NOMO-1 treated with DMSO at 0.1 percent for 48 hours (cell line): Measurements from ENCODE around the gene UGCG.
"Not testable (repeated sequence)": the region's sequence is repeated elsewhere in the genome, so short reads cannot be mapped to it uniquely, and the experiment has no call there.

Source experiments
- DNase-seq: peaks from one replicate; lab custom pipeline; 2025; ENCODE audit not compliant: unreplicated experiment; lab: John Stamatoyannopoulos, UW

The UGCG gene

GRCh38 chr9:111895996-111896941 lies at the start of gene UGCG:
TSS of gene UGCG (plus strand) at chr9:111896814. CDS start at chr9:111897216, 402 bp downstream.
- DNase-seq = peak; percentile 85

DNA sequence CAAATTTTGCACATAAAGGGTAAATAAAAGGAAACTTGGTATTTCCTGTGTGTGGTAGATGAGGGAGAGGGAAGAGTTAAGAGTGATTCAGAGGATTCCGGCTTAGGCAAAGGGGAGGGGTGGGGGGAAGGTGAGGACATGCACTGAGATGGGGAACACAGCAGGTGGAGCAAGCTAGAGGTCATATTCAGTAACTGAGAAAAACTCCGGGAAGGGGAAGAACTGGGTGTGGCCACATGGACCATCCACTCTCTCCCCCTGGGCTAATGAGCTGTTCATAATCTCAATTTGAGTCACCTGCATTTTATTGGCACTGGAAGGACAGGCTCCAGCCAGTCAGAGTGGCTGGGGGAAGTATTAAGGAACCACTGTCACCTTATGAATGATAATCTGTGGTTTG lies 45.1 kb upstream of the UGCG start:
- DNase-seq = no peak

GRCh38 chr9:111852291-111852690 lies 44.3 kb upstream of the UGCG start:
- DNase-seq = no peak

GRCh38 chr9:111853450-111853827 lies 43.2 kb upstream of the UGCG start:
- DNase-seq = no peak

- peak; percentile 43 for DNase-seq
These were observed 41.8 kb upstream of the UGCG start for GRCh38 chr9:111854799-111855198.

- DNase-seq = no peak
These were observed 38.9 kb upstream of the UGCG start for GRCh38 chr9:111857555-111858211.

- no peak for DNase-seq
These were observed 36.2 kb upstream of the UGCG start for GRCh38 chr9:111860443-111860842.

- no peak for DNase-seq
These were observed 33.0 kb upstream of the UGCG start for GRCh38 chr9:111863636-111864035.

DNA sequence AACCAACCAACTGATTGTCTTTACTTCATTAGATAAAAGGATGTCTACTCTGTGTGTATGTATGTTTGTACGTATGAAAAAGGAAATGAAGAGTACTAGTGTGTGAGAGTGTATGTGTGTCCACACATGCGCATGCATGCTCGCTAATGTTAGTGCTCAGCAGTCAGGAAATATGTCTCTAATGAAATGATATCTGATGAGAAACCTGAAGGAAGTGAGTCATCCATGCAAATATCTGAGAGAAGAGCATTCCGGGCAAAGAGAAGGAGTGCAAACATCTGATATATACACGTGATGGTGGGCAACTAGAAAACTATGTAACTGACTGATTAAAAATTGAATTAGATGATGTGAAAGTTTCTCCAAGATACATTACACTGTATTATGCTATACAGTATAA lies 29.6 kb upstream of the UGCG start:
- DNase-seq = no peak

GRCh38 chr9:111868475-111868874 lies 28.1 kb upstream of the UGCG start:
- no peak for DNase-seq

- no peak for DNase-seq
These were observed 25.7 kb upstream of the UGCG start for GRCh38 chr9:111870774-111871498.

DNA sequence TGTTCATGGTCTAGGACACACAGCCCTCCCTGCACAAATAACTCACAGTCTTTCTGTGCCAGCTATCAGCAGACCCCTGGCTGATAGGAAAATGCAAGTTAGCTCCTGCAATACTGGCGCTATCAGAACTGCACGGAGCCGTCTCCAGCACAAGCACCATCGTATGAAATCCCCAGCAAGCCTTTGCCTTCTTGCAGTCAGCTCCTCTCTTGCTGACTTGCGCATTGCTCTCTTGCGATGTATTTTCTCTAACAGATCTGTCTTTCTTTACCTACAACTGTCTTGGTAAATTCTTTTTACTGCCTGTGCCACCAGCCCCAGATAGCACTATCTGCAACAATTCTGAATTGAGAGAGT lies 25.1 kb upstream of the UGCG start:
- no peak for DNase-seq

- no peak for DNase-seq
These were observed 23.7 kb upstream of the UGCG start for GRCh38 chr9:111872886-111873285.

DNA sequence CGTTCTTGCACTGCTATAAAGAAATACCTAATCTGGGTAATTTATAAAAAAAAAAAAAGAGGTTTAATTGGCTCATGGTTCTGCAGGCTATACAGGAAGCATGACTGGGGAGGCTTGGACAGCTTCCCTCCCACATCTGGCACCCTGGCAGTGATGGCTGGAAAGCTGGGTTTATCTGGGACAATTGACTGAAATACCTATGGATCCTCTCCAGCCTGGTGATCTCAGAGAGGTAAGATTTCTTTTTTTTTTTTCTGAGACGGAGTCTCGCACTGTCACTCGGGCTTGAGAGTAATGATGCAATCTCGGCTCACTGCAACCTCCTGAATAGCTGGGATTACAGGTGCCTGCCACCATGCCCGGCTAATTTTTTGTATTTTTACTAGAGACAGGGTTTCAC lies 22.7 kb upstream of the UGCG start:
- no peak for DNase-seq

GRCh38 chr9:111874500-111874899 lies 22.1 kb upstream of the UGCG start:
- no peak for DNase-seq

- not testable (repeated sequence) for DNase-seq
These were observed 21.3 kb upstream of the UGCG start for GRCh38 chr9:111875291-111875690.

DNA sequence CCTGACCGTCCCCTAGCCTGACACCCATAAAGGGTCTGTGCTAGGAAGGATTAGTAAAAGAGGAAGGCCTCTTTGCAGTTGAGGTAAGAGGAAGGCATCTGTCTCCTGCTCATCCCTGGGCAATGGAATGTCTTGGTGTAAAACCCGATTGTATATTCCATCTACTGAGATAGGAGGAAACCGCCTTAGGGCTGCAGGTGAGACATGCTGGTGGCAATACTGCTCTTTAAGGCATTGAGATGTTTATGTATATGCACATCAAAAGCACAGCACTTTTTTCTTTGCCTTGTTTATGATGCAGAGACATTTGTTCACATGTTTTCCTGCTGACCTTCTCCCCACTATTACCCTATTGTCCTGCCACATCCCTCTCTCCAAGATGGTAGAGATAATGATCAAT lies 20.9 kb upstream of the UGCG start:
- not testable (repeated sequence) for DNase-seq

DNA sequence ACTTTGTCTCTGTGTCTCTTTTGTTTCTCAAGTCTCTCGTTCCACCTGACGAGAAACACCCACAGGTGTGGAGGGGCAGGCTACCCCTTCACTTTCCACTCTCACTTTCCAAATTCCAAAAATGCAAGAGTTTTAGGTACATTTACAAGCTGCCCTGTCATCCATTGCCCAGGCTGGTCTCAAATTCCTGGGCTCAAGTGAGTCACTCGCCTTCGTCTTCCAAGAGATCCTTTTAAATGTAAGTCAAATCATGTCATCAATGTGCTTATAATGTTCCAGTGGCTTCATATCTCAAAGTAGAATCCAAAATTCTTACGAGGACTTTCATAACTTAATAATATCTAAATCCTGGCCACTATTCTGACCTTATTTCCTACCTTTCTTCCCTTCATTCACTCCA lies 20.4 kb upstream of the UGCG start:
- DNase-seq = no peak

DNA sequence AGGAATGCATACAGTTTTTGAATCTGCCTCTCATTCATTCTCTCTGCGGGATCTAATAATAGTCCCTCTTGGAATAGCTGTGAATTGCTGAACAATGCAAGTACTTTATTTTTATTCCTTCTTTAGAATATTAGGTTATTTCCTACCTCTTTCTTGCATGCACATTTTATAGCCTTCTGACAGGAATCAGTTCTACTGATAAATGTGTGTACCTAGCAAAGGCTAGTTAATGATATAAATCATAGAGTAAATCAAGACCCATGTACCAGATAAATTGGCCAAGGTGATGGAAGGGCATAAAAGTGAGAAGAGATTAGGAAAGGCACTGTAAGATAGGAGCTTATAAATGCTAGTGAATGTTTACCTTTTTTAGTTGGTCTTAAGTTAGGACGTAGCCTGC lies 19.2 kb upstream of the UGCG start:
- DNase-seq = no peak

DNA sequence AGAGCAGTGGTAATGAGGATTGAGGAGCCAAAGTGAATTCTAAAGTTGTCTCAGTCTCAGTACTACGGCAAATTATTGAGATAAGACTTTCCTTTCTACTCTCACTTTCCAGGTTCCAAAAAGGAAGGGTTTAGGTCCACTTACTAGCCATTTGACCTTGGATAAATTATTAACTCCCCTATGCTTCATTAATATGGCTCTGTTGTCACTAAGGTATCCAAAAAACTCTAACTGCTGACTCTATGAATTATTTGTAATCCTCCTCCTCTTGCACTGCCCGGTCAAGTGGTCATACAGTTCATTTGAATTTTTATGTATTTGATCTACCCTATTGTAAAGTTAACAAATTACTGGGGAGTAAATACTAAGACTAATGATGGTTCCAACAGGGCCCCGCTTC lies 17.7 kb upstream of the UGCG start:
- no peak for DNase-seq

DNA sequence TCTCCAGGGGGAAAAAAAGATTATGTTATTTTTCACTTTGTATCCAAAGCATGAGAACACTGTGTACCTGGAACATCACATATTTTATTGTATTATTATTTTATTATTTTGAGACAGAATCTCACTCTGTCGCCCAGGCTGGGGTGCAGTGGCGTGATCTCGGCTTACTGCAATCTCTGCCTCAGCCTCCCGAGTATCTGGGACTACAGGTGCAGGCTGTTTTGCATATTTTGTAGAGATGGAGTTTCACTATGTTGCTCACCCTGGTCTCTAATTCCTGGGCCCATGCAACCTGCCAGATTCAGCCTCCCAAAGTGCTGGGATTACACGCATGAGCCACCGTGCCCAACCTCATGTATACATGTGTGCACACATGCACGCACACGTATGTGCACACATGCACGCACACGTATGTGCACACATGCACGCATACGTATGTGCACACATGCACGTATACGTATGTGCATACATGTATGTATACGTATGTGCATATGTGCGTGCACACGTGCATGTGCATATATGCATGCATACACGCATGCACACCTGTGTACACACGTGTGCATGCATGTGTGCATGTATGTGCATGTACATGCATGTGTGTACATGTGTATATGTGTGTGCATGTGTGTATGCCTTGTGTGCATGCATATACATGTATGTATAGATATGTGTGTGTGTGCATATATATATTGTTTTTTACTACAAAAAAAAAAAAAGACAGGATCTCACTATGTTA lies 9.5 kb upstream of the UGCG start:
- DNase-seq = no peak
